HepG2 (cell line): Measurements from ENCODE around the gene CLCN2. TPM values are rescaled to one million over a fixed set of nuclear protein-coding genes. Genes with fewer than 3 reads are reported as not detected.
A peak's percentile ranks its signal among the peaks of the same experiment; 100 is the strongest.

ENCODE experiments used
- ARNT2 ChIP-seq: sonication (generic); formaldehyde crosslinking; IDR thresholded peaks from 2 replicates; pipeline ENCODE4 v1.8.0; 2022; ENCODE audit warnings: mild to moderate bottlenecking, low read depth, missing genetic modification reagents, moderate library complexity
- HHEX ChIP-seq: IDR thresholded peaks from 2 replicates; pipeline ENCODE4 v1.6.1; 2016; ENCODE audit warnings: control low read depth
- KLF6 ChIP-seq: IDR thresholded peaks from 2 replicates; pipeline ENCODE4 v1.8.0; 2016; ENCODE audit warnings: missing biosample characterization, missing genetic modification reagents
- MTF2 ChIP-seq: sonication (generic); formaldehyde crosslinking; IDR thresholded peaks from 2 replicates; pipeline ENCODE4 v1.5.0; 2020; ENCODE audit warnings: missing genetic modification reagents, borderline replicate concordance
- SAFB2 ChIP-seq: sonication (generic); formaldehyde crosslinking; IDR thresholded peaks from 2 replicates; pipeline ENCODE4 v1.5.1; 2020; ENCODE audit warnings: missing genetic modification reagents, low read depth, mild to moderate bottlenecking, borderline replicate concordance
- ZIK1 ChIP-seq: sonication (generic); formaldehyde crosslinking; IDR thresholded peaks from 2 replicates; pipeline ENCODE4 v1.5.0; 2020; ENCODE audit warnings: mild to moderate bottlenecking, low read depth, missing genetic modification reagents, borderline replicate concordance
- ZNF235 ChIP-seq: sonication (generic); formaldehyde crosslinking; IDR thresholded peaks from 2 replicates; pipeline ENCODE4 v1.8.1; 2023; ENCODE audit warnings: mild to moderate bottlenecking, missing genetic modification reagents, borderline replicate concordance
- ZNF251 ChIP-seq: sonication (generic); formaldehyde crosslinking; IDR thresholded peaks from 2 replicates; pipeline ENCODE4 v1.9.0; 2021; ENCODE audit warnings: mild to moderate bottlenecking, missing genetic modification reagents
- ZNF432 ChIP-seq: sonication (generic); formaldehyde crosslinking; IDR thresholded peaks from 2 replicates; pipeline ENCODE4 v1.5.0; 2020; ENCODE audit warnings: missing genetic modification reagents, mild to moderate bottlenecking, borderline replicate concordance
- ZNF446 ChIP-seq: sonication (generic); formaldehyde crosslinking; IDR thresholded peaks from 2 replicates; pipeline ENCODE4 v1.5.0; 2020; ENCODE audit warnings: mild to moderate bottlenecking, missing genetic modification reagents
- ZSCAN9 ChIP-seq: IDR thresholded peaks from 2 replicates; pipeline ENCODE4 v1.6.1; 2016; ENCODE audit warnings: borderline replicate concordance
- polyA plus RNA-seq, 8 experiments: library from polyadenylated mRNA; depleted of rRNA in 3 of 8; stranded (reverse) in 7 of 8; unstranded in 1 of 8; fragments of >200 nt; fragmentation: Illumina TruSeq in 4 of 8; extraction: Trizol in 4 of 8; gene quantifications; 2 replicates each; pipeline versions ENCODE4 v1.2.1 to v1.2.3, GENCODE V29; 2011 to 2016; ENCODE audit warnings: low read depth in 4 of 8, missing spikeins in 1 of 8, mixed read lengths in 1 of 8; ENCODE audit not compliant: insufficient read depth in 1 of 8
- total RNA-seq, 5 experiments: library from RNA; depleted of rRNA; stranded (reverse); fragments of >200 nt; fragmentation: Illumina TruSeq; extraction: Trizol; gene quantifications; 2 replicates each; pipeline ENCODE4 v1.2.3, GENCODE V29; 2016; ENCODE audit warnings: low read depth in 1 of 5
- TF ChIP-seq, protein P1 (sequence below): sonication (generic); formaldehyde crosslinking; IDR thresholded peaks from 2 replicates; pipeline ENCODE4 v1.4.0; 2020; ENCODE audit warnings: mild to moderate bottlenecking, missing genetic modification reagents
- TF ChIP-seq, protein P2 (sequence below): sonication (generic); formaldehyde crosslinking; IDR thresholded peaks from 2 replicates; pipeline ENCODE4 v1.4.0; 2020; ENCODE audit warnings: mild to moderate bottlenecking, low read depth, missing genetic modification reagents
- TF ChIP-seq, protein P3 (sequence below): sonication (generic); formaldehyde crosslinking; IDR thresholded peaks from 2 replicates; pipeline ENCODE4 v1.5.0; 2020; ENCODE audit warnings: mild to moderate bottlenecking, missing genetic modification reagents
- TF ChIP-seq, protein P4 (sequence below): sonication (generic); formaldehyde crosslinking; IDR thresholded peaks from 2 replicates; pipeline ENCODE4 v1.4.0; 2020; ENCODE audit warnings: missing genetic modification reagents
- TF ChIP-seq, protein P5 (sequence below): sonication (generic); formaldehyde crosslinking; IDR thresholded peaks from 2 replicates; pipeline ENCODE4 v1.4.0; 2020; ENCODE audit warnings: low read depth, missing genetic modification reagents

CLCN2 gene
- total and polyA plus RNA-seq, 2 of the 13 experiments (the other 11 are each of a cell fraction or from before 2014, with no cell fraction given), result 11.4 to 13.5 TPM

DNA sequence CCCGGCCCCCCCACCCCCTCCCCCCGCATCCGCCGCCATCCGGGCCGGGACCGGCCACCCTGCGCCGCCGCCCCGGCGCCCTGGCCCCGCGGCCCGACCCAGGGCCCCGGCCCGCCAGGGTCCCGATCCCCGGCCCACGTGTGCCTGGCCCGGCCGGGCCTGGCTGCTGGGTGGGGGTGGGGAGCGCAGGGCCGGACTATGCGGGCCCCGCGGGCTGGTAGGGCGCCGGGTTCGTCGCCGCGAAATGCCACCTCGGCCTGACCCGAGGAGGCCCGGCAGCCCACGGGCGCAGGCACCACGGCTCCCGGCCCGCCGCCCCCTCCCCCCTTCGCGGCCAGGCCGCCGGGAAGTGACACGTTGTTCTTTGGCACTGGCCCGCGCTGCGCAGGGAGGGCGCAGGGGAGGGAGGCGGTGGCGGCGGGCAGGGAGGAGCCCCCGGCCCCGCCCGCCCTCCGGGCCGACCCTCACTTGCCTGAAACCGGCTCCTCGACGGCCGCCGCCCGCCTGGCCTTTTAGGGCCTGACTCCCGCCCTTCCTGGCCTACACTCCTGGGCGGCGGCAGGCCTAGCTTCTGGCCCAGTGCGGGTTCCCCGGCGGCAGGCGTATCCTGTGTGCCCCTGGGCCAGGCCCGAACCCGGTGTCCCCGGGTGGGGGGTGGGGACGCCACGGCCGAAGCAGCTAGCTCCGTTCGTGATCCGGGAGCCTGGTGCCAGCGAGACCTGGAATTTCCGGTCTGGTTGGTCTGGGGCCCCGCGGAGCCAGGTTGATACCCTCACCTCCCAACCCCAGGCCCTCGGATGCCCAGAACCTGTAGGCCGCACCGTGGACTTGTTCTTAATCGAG, 46.5 kb downstream of the CLCN2 start (continued):
- no peak for TF ChIP-seq ARNT2 (CRISPR knock-in tag)
- TF ChIP-seq HHEX, result no peak
- no peak for TF ChIP-seq ZIK1 (CRISPR knock-in tag)
- peak; percentile 15; the same call in 1 of the 2 replicates for TF ChIP-seq ZNF446 (CRISPR knock-in tag)
- no peak for TF ChIP-seq ZNF432 (CRISPR knock-in tag)
- no peak for TF ChIP-seq KLF6 (CRISPR knock-in tag)
- TF ChIP-seq, protein P1, sequence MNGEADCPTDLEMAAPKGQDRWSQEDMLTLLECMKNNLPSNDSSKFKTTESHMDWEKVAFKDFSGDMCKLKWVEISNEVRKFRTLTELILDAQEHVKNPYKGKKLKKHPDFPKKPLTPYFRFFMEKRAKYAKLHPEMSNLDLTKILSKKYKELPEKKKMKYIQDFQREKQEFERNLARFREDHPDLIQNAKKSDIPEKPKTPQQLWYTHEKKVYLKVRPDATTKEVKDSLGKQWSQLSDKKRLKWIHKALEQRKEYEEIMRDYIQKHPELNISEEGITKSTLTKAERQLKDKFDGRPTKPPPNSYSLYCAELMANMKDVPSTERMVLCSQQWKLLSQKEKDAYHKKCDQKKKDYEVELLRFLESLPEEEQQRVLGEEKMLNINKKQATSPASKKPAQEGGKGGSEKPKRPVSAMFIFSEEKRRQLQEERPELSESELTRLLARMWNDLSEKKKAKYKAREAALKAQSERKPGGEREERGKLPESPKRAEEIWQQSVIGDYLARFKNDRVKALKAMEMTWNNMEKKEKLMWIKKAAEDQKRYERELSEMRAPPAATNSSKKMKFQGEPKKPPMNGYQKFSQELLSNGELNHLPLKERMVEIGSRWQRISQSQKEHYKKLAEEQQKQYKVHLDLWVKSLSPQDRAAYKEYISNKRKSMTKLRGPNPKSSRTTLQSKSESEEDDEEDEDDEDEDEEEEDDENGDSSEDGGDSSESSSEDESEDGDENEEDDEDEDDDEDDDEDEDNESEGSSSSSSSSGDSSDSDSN (CRISPR knock-in tag), result peak; percentile 43; the same call in 1 of the 2 replicates
- peak; percentile 31; the same call in 1 of the 2 replicates for TF ChIP-seq ZSCAN9 (CRISPR knock-in tag)
- 0 out of 2 replicates have a peak, but pooled peaks have one; percentile 21 for TF ChIP-seq SAFB2 (CRISPR knock-in tag)
- no peak for TF ChIP-seq ZNF251 (CRISPR knock-in tag)
- no peak; the same call in 1 of the 2 replicates for TF ChIP-seq MTF2 (CRISPR knock-in tag)
- TF ChIP-seq, protein P2, sequence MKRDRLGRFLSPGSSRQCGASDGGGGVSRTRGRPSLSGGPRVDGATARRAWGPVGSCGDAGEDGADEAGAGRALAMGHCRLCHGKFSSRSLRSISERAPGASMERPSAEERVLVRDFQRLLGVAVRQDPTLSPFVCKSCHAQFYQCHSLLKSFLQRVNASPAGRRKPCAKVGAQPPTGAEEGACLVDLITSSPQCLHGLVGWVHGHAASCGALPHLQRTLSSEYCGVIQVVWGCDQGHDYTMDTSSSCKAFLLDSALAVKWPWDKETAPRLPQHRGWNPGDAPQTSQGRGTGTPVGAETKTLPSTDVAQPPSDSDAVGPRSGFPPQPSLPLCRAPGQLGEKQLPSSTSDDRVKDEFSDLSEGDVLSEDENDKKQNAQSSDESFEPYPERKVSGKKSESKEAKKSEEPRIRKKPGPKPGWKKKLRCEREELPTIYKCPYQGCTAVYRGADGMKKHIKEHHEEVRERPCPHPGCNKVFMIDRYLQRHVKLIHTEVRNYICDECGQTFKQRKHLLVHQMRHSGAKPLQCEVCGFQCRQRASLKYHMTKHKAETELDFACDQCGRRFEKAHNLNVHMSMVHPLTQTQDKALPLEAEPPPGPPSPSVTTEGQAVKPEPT, result no peak
- TF ChIP-seq, protein P3, sequence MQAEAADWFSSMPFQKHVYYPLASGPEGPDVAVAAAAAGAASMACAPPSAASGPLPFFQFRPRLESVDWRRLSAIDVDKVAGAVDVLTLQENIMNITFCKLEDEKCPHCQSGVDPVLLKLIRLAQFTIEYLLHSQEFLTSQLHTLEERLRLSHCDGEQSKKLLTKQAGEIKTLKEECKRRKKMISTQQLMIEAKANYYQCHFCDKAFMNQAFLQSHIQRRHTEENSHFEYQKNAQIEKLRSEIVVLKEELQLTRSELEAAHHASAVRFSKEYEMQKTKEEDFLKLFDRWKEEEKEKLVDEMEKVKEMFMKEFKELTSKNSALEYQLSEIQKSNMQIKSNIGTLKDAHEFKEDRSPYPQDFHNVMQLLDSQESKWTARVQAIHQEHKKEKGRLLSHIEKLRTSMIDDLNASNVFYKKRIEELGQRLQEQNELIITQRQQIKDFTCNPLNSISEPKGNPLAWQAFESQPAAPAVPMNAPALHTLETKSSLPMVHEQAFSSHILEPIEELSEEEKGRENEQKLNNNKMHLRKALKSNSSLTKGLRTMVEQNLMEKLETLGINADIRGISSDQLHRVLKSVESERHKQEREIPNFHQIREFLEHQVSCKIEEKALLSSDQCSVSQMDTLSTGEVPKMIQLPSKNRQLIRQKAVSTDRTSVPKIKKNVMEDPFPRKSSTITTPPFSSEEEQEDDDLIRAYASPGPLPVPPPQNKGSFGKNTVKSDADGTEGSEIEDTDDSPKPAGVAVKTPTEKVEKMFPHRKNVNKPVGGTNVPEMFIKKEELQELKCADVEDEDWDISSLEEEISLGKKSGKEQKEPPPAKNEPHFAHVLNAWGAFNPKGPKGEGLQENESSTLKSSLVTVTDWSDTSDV, result peak; percentile 60; the same call in 1 of the 2 replicates
- TF ChIP-seq, protein P4, sequence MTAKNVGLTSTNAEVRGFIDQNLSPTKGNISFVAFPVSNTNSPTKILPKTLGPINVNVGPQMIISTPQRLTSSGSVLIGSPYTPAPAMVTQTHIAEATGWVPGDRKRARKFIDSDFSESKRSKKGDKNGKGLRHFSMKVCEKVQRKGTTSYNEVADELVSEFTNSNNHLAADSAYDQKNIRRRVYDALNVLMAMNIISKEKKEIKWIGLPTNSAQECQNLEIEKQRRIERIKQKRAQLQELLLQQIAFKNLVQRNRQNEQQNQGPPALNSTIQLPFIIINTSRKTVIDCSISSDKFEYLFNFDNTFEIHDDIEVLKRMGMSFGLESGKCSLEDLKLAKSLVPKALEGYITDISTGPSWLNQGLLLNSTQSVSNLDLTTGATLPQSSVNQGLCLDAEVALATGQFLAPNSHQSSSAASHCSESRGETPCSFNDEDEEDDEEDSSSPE, result no peak
- TF ChIP-seq ZNF235 (CRISPR knock-in tag), result 0 out of 2 replicates have a peak, but pooled peaks have one; percentile 20
- TF ChIP-seq, protein P5, sequence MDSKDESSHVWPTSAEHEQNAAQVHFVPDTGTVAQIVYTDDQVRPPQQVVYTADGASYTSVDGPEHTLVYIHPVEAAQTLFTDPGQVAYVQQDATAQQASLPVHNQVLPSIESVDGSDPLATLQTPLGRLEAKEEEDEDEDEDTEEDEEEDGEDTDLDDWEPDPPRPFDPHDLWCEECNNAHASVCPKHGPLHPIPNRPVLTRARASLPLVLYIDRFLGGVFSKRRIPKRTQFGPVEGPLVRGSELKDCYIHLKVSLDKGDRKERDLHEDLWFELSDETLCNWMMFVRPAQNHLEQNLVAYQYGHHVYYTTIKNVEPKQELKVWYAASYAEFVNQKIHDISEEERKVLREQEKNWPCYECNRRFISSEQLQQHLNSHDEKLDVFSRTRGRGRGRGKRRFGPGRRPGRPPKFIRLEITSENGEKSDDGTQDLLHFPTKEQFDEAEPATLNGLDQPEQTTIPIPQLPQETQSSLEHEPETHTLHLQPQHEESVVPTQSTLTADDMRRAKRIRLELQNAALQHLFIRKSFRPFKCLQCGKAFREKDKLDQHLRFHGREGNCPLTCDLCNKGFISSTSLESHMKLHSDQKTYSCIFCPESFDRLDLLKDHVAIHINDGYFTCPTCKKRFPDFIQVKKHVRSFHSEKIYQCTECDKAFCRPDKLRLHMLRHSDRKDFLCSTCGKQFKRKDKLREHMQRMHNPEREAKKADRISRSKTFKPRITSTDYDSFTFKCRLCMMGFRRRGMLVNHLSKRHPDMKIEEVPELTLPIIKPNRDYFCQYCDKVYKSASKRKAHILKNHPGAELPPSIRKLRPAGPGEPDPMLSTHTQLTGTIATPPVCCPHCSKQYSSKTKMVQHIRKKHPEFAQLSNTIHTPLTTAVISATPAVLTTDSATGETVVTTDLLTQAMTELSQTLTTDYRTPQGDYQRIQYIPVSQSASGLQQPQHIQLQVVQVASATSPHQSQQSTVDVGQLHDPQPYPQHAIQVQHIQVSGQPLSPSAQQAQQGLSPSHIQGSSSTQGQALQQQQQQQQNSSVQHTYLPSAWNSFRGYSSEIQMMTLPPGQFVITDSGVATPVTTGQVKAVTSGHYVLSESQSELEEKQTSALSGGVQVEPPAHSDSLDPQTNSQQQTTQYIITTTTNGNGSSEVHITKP, result no peak
